Thymus (tissue), 11 donors: ENCODE measurements around the gene HNF1B. TPM values are rescaled to one million over a fixed set of nuclear protein-coding genes. Genes with fewer than 3 reads are reported as not detected.

Experiments used
- DNase-seq, 9 donors: peaks; one replicate each; pipeline ENCODE4 v3.0.0-alpha.2; 2013; ENCODE audit warnings: low spot score in 9 of 9, low read depth in 6 of 9, missing footprints in 1 of 9
- H3K27ac ChIP-seq, 2 donors: one replicate each; pipeline ENCODE4 v1.5.1; 2013; ENCODE audit warnings: control low read depth in 1 of 2, low read depth in 1 of 2, low read length in 1 of 2, mild to moderate bottlenecking in 1 of 2, moderate library complexity in 1 of 2
- H3K27me3 ChIP-seq, 2 donors: one replicate each; pipeline ENCODE4 v1.5.1; 2013; ENCODE audit warnings: low read length in 1 of 2; ENCODE audit not compliant: control insufficient read depth in 2 of 2, insufficient read depth in 1 of 2
- H3K36me3 ChIP-seq, 2 donors: one replicate each; pipeline ENCODE4 v1.5.1; 2013; ENCODE audit warnings: low read length in 1 of 2, mild to moderate bottlenecking in 1 of 2, moderate library complexity in 1 of 2; ENCODE audit not compliant: control insufficient read depth in 2 of 2, insufficient read depth in 2 of 2
- H3K4me1 ChIP-seq, 2 donors: one replicate each; pipeline ENCODE4 v1.5.1; 2013; ENCODE audit warnings: low read length in 2 of 2; ENCODE audit not compliant: control insufficient read depth in 2 of 2, insufficient read depth in 2 of 2
- H3K4me3 ChIP-seq, 2 donors: one replicate each; pipeline ENCODE4 v1.5.1; 2013; ENCODE audit warnings: low read length in 2 of 2, control low read depth in 1 of 2, mild to moderate bottlenecking in 1 of 2
- H3K9me3 ChIP-seq, 2 donors: one replicate each; pipeline ENCODE4 v1.5.1; 2013; ENCODE audit warnings: low read length in 1 of 2, mild to moderate bottlenecking in 1 of 2; ENCODE audit not compliant: control insufficient read depth in 2 of 2, insufficient read depth in 1 of 2
- WGBS: extraction: QIAGEN DNeasy Blood & Tissue Kit; methylation state at CpG from one replicate; pipeline ENCODE4 v1.1.7; 2013; 5-methylcytosine and 5-hydroxymethylcytosine counted together
- polyA plus RNA-seq: library from polyadenylated mRNA; stranded (reverse); fragments of 200-250 nt; gene quantifications from one replicate; pipeline ENCODE4 v1.2.3, GENCODE V29; 2013
- total RNA-seq: library from RNA; stranded (reverse); fragments of 120-200 nt; gene quantifications from one replicate; pipeline ENCODE4 v1.2.4, GENCODE V29; 2013
- donor health status: healthy.

HNF1B gene
- total and polyA plus RNA-seq, 2 donors: 0.05 to 0.30 TPM

GRCh38 chr17:37667039-37667438 is 77.8 kb downstream of the HNF1B start:
- no peaks in the 10 kb centered on the region for H3K4me1 ChIP-seq
- no peak overlapping the region for H3K4me3 ChIP-seq
- peaks cover 0 to 3% of the 10 kb centered on the region in 2 donors for H3K27me3 ChIP-seq
- no peak for DNase-seq
- H3K27ac ChIP-seq: no peak overlapping the region
- no peaks in the 10 kb centered on the region for H3K36me3 ChIP-seq
- 99% methylated on average over 1 of the region's 1 CpG for WGBS
- H3K9me3 ChIP-seq: no peaks in the 10 kb centered on the region

- no peak for DNase-seq
- Histone ChIP-seq H3K27me3 (peaks cover 0 to 6% of the 10 kb centered on the region in 2 donors), H3K4me1 (no peaks in the 10 kb centered on the region), H3K36me3 (no peaks in the 10 kb centered on the region), H3K27ac (no peak overlapping the region), H3K9me3 (no peaks in the 10 kb centered on the region), H3K4me3 (no peak overlapping the region)
- 96% methylated on average over 3 of the region's 3 CpGs for WGBS
Measured at GRCh38 chr17:37664214-37664613, 80.6 kb downstream of the HNF1B start.

- no peak for DNase-seq
- Histone ChIP-seq H3K36me3 (no peaks in the 10 kb centered on the region), H3K4me1 (no peaks in the 10 kb centered on the region), H3K9me3 (no peaks in the 10 kb centered on the region), H3K27ac (no peak overlapping the region), H3K27me3 (peaks cover 0 to 6% of the 10 kb centered on the region in 2 donors), H3K4me3 (no peak overlapping the region)
- 87% methylated on average over 4 of the region's 4 CpGs for WGBS
Measured at GRCh38 chr17:37662353-37662752, 82.5 kb downstream of the HNF1B start.

GRCh38 chr17:37661400-37662014 is 83.4 kb downstream of the HNF1B start:
- H3K27me3 ChIP-seq: peaks cover 0 to 6% of the 10 kb centered on the region in 2 donors
- no peak overlapping the region for H3K4me3 ChIP-seq
- WGBS: 87% methylated on average over 1 of the region's 1 CpG

GRCh38 chr17:37659925-37660324 is 84.9 kb downstream of the HNF1B start:
- 96% methylated on average over 5 of the region's 5 CpGs for WGBS

More at GRCh38 chr17:37661400-37662014, 83.4 kb downstream of the HNF1B start:
- Histone ChIP-seq H3K4me1 (no peaks in the 10 kb centered on the region), H3K27ac (no peak overlapping the region), H3K36me3 (no peaks in the 10 kb centered on the region), H3K9me3 (no peaks in the 10 kb centered on the region)
- no peak for DNase-seq

GRCh38 chr17:37657202-37657601 is 87.7 kb downstream of the HNF1B start:
- Histone ChIP-seq H3K36me3 (no peaks in the 10 kb centered on the region), H3K4me3 (no peak overlapping the region), H3K4me1 (no peaks in the 10 kb centered on the region), H3K27me3 (peaks cover 0 to 6% of the 10 kb centered on the region in 2 donors), H3K27ac (no peak overlapping the region), H3K9me3 (no peaks in the 10 kb centered on the region)
- no peak for DNase-seq
- 74% methylated on average over 1 of the region's 1 CpG for WGBS

More at GRCh38 chr17:37659925-37660324, 84.9 kb downstream of the HNF1B start:
- no peak overlapping the region for H3K4me3 ChIP-seq
- H3K4me1 ChIP-seq: no peaks in the 10 kb centered on the region
- no peak for DNase-seq
- no peaks in the 10 kb centered on the region for H3K9me3 ChIP-seq
- H3K27ac ChIP-seq: no peak overlapping the region
- peaks cover 0 to 6% of the 10 kb centered on the region in 2 donors for H3K27me3 ChIP-seq
- no peaks in the 10 kb centered on the region for H3K36me3 ChIP-seq

- Histone ChIP-seq H3K9me3 (no peaks in the 10 kb centered on the region), H3K27ac (no peak overlapping the region), H3K4me3 (no peak overlapping the region), H3K4me1 (no peaks in the 10 kb centered on the region), H3K36me3 (no peaks in the 10 kb centered on the region), H3K27me3 (peaks cover 5 to 14% of the 10 kb centered on the region in 2 donors)
- DNase-seq: no peak
- 94% methylated on average over 2 of the region's 2 CpGs for WGBS
Measured at GRCh38 chr17:37651849-37652248, 93.0 kb downstream of the HNF1B start.

GRCh38 chr17:37650419-37651003 is 94.3 kb downstream of the HNF1B start:
- Histone ChIP-seq H3K4me1 (no peaks in the 10 kb centered on the region), H3K4me3 (no peak overlapping the region), H3K9me3 (no peaks in the 10 kb centered on the region), H3K36me3 (no peaks in the 10 kb centered on the region), H3K27ac (no peak overlapping the region), H3K27me3 (peaks cover 5 to 23% of the 10 kb centered on the region in 2 donors)
- DNase-seq: no peak
- WGBS: 64% methylated on average over 6 of the region's 6 CpGs

GRCh38 chr17:37648555-37648954 is 96.3 kb downstream of the HNF1B start:
- DNase-seq: no peak
- H3K4me3 ChIP-seq: no peak overlapping the region
- no peaks in the 10 kb centered on the region for H3K9me3 ChIP-seq
- 57% methylated on average over 2 of the region's 2 CpGs for WGBS
- peaks cover 12 to 39% of the 10 kb centered on the region in 2 donors for H3K27me3 ChIP-seq
- no peaks in the 10 kb centered on the region for H3K36me3 ChIP-seq
- H3K4me1 ChIP-seq: peaks cover under 1 to 2% of the 10 kb centered on the region in 2 donors
- no peak overlapping the region for H3K27ac ChIP-seq
